Fibroblast of pulmonary artery (primary cell): Measurements from ENCODE around the gene TMCO4.

Source experiments
- DNase-seq: peaks from one replicate; pipeline ENCODE4 v3.0.0-alpha.2; 2010; ENCODE audit warnings: low read depth
- H3K4me3 ChIP-seq: replicated peaks from 2 replicates; pipeline ENCODE4 v1.5.1; 2011; ENCODE audit warnings: low read depth, mild to moderate bottlenecking, control low read depth, low read length, moderate library complexity
- CTCF ChIP-seq: IDR thresholded peaks from 2 replicates; pipeline ENCODE4 v1.5.1; 2011; ENCODE audit warnings: mild to moderate bottlenecking, control low read depth, low read length, inconsistent platforms; ENCODE audit errors: missing control alignments

Gene TMCO4

GRCh38 chr1:19664453-19665185 is 135.1 kb downstream of the TMCO4 start, which contains the start of gene HTR6:
Gene HTR6 (plus strand): TSS chr1:19664875. CDS start chr1:19665754, 879 bp downstream.
- TF ChIP-seq CTCF, result no peak
- no peak within 1 kb of the TSS for H3K4me3 ChIP-seq
- DNase-seq, result no peak

GRCh38 chr1:19662313-19662712 is 137.4 kb downstream of the TMCO4 start:
- no peak for DNase-seq
- TF ChIP-seq CTCF, result no peak
- H3K4me3 ChIP-seq, result no peak overlapping the region

DNA sequence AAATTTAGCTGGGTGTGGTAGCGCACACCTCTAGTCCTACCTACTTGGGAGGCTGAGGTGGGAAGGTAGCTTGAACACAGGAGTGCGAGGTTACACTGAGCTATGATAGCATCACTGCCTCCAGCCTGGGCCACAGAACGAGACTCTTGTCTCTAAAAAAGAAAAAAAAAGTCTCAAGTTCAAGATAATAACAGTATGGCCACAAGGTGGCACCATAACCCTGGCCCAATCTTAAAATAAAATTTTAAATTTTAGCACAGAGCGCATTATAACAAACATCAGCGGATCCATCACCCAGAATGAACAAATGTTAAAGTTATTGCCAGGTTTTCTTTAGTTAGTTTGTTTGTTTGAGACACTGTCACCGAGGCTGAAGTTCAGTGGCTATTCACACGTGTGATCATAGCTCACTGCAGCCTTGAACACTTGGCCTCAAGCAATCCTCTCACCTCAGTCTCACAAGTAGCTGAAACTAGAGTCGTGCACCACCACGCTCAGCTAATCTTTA is 137.9 kb downstream of the TMCO4 start:
- peak; percentile 71 for DNase-seq
- peak; percentile 64 for TF ChIP-seq CTCF
- H3K4me3 ChIP-seq, result no peak overlapping the region

DNA sequence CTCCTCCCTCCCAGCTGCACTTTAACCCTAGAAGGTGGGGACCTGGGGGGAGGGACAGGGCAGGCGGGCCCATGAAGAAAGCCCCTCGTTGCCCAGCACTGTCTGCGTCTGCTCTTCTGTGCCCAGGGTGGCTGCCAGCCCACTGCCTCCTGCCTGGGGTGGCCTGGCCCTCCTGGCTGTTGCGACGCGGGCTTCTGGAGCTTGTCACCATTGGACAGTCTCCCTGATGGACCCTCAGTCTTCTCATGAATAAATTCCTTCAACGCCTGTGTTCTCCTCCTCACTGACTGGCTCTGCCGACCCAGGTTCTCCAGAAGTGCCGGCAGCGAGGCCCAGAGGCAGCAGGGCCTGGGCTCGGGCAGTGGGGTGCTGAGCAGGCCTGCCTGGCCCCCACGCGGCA is 141.5 kb downstream of the TMCO4 start:
- DNase-seq, result no peak
- no peak for TF ChIP-seq CTCF
- H3K4me3 ChIP-seq, result no peak overlapping the region

- DNase-seq, result no peak
- no peak for TF ChIP-seq CTCF
- H3K4me3 ChIP-seq, result no peak overlapping the region
Observed at GRCh38 chr1:19657511-19657910, 142.2 kb downstream of the TMCO4 start.

GRCh38 chr1:19656780-19657466 is 142.8 kb downstream of the TMCO4 start:
- no peak for DNase-seq
- TF ChIP-seq CTCF, result no peak
- H3K4me3 ChIP-seq, result no peak overlapping the region
